ENCODE data around the gene PKP4.

- TF ChIP-seq CTCF (conservative IDR thresholded peaks at IDR 0.05; ENCODE audit: low read depth, low read length), result no peak
- no peak for TF ChIP-seq EZH2 (IDR thresholded peaks at IDR 0.05; ENCODE audit: borderline replicate concordance, low read depth, low read length, poor library complexity, severe bottlenecking)
Measured at GRCh38 chr2:158603205-158603604, 146.5 kb downstream of the PKP4 start.

All from A673 (cell line).